ENCODE results near the gene TLE2. TPM values are rescaled to one million over a fixed set of nuclear protein-coding genes. Genes with fewer than 3 reads are reported as not detected.

Gene TLE2
- total and polyA plus RNA-seq, 2 of the 4 experiments (the other 2 are of a cell fraction) = under 0.01 to 0.41 TPM

DNA sequence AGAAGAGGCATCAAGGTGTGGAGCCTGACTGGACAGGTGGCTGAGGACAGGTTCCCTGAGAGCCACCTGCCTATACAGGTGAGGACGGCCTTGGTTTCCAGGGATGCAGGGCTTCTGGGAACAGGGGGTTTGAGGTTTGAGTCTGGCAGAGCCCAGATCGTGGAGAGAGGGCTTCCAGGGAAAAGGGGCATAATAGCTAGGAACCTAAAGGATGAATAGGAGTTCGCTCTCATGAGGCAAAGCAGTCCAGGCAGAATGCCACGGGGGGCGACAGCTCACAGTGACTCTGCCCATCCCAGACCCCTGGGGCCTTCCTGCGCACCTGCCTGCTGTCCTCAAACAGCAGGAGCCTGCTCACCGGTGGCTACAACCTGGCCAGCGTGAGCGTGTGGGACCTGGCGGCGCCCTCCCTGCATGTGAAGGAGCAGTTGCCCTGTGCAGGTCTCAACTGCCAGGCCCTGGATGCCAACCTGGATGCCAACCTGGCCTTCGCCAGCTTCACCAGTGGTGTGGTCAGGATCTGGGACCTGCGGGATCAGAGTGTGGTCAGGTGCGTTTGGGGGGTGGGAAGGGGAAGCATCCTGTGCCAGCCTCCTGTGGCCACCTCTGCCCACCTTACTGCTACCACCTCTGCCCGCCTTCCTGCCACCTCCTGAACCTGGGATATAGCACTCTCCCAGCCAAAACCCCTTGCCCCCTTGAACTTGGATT lies 39.7 kb downstream of the TLE2 start:
- POLR2A ChIA-PET (ENCODE audit: unreplicated experiment) = no interaction called here
- CTCF ChIA-PET = no interaction called here
- TF ChIP-seq CEBPB (IDR thresholded peaks at IDR 0.05; ENCODE audit: low read depth, low read length) (no peak), RFX5 (IDR thresholded peaks at IDR 0.05; ENCODE audit: low read depth, low read length) (no peak), FOS (IDR thresholded peaks at IDR 0.05; ENCODE audit: low read depth, low read length) (no peak), POLR2A (IDR thresholded peaks at IDR 0.05; ENCODE audit: low read depth, low read length) (no peak), BHLHE40 (IDR thresholded peaks at IDR 0.05; ENCODE audit: low read depth, low read length) (no peak), RCOR1 (IDR thresholded peaks at IDR 0.05; ENCODE audit: insufficient replicate concordance, low read length) (no peak), MAZ (IDR thresholded peaks at IDR 0.05; ENCODE audit: borderline replicate concordance, low read depth, low read length) (no peak)
- Histone ChIP-seq H2AK9ac (replicated peaks; ENCODE audit: low read depth, low read length, poor library complexity) (no peak overlapping the region), H3K4me2 (ENCODE audit: low read depth, low read length) (no peak overlapping the region), H2BK120ac (ENCODE audit: low read depth, low read length) (no peak overlapping the region), H2BK15ac (ENCODE audit: low read depth, low read length) (no peak overlapping the region), H4K5ac (ENCODE audit: low read depth, low read length) (no peak overlapping the region), H3K4ac (ENCODE audit: low read depth, low read length) (no peak overlapping the region), H3K14ac (replicated peaks; ENCODE audit: low read depth, low read length) (no peak overlapping the region), H4K8ac (ENCODE audit: low read depth in 2 of 2, low read length in 2 of 2) (no peak overlapping the region), H3K9me3 (ENCODE audit: control insufficient read depth, insufficient read depth, low read length) (no peaks in the 10 kb centered on the region), H3K56ac (ENCODE audit: extremely low read depth, insufficient read depth, low read length) (no peak overlapping the region), H3K79me1 (ENCODE audit: low read depth in 1 of 2, low read length in 2 of 2) (no peaks in the 10 kb centered on the region), H3K4me3 (ENCODE audit: insufficient read depth, low read depth, low read length) (no peak overlapping the region), H3K36me3 (ENCODE audit: control insufficient read depth, insufficient read depth, low read length) (no peaks in the 10 kb centered on the region), H3K4me1 (ENCODE audit: control insufficient read depth, insufficient read depth, low read length) (no peaks in the 10 kb centered on the region; the same call in 1 of the 2 replicates), H3K23ac (ENCODE audit: low read depth, low read length) (no peak overlapping the region), H2AK5ac (ENCODE audit: low read depth, low read length) (no peak overlapping the region), H3K9ac (ENCODE audit: low read depth, low read length) (no peak overlapping the region), H3K9me1 (ENCODE audit: insufficient read depth, low read length) (no peaks in the 10 kb centered on the region), H2BK20ac (ENCODE audit: low read depth, low read length) (no peak overlapping the region), H4K20me1 (ENCODE audit: insufficient read depth, low read length) (no peaks in the 10 kb centered on the region), H3K18ac (ENCODE audit: low read depth, low read length) (no peak overlapping the region), H2BK5ac (ENCODE audit: low read depth, low read length, poor library complexity, severe bottlenecking) (no peak overlapping the region), H4K91ac (ENCODE audit: insufficient read depth, low read depth, low read length) (no peak overlapping the region), H3K27me3 (ENCODE audit: control insufficient read depth, insufficient read depth, low read length) (peaks cover 20% of the 10 kb centered on the region), H2AFZ (replicated peaks; ENCODE audit: low read length, poor library complexity) (no peak overlapping the region), H3K27ac (ENCODE audit: insufficient read depth, low read length) (no peak overlapping the region)
- intact Hi-C loops (cut with micrococcal nuclease) (no loop called here), dilution Hi-C loops (cut with HindIII; ENCODE audit: low sequenced_read_pairs, unreplicated experiment) (no loop called here), in situ Hi-C loops (cut with MboI; ENCODE audit: low sequenced_read_pairs) (no loop called here)
- BruUV-seq (replicated peaks) = no TSS peak
- WGBS, 2 experiments (ENCODE audit: extremely low coverage in 2 of 2, insufficient read length in 1 of 2) = 91% methylated on average over 7 of the region's 15 CpGs; no CpG with 5 or more reads in 1 of the 2 experiments
- no peak for ATAC-seq (ENCODE audit: low read depth)
- no peak for DNase-seq
